HCT116 (cell line): ENCODE results near the gene SRP9. TPM values are rescaled to one million over a fixed set of nuclear protein-coding genes. Genes with fewer than 3 reads are reported as not detected.

ENCODE experiments used
- ATAC-seq: fragments of 200-7000 bp; cut with Tn5 transposase; 2 replicates; pipeline ENCODE4 v1.9.1; 2020; ENCODE audit warnings: mild to moderate bottlenecking, moderate library complexity
- BruUV-seq: library from RNA; stranded (reverse); fragments of 400-500 nt; replicated peaks from 2 replicates; lab custom pipeline; 2021; lab: Mats Ljungman, UMichigan
- CTCF ChIA-PET: fragments of 300-600 bp; sonication (Branson Sonifier 250); formaldehyde crosslinking; loops from one replicate; lab custom pipeline; 2021; ENCODE audit warnings: antibody characterized with exemption; lab: Charles Lee
- POLR2A ChIA-PET: fragments of 300-600, 350-600 bp; sonication (Branson Sonifier 250); formaldehyde crosslinking; loops from one replicate; lab custom pipeline; 2021; ENCODE audit warnings: antibody characterized with exemption; lab: Charles Lee
- RAD21 ChIA-PET, 2 experiments: fragments of 300-600 bp; sonication (Branson Sonifier 250); formaldehyde crosslinking; loops; one replicate each; lab custom pipeline; 2023; ENCODE audit warnings: low total read pairs in 2 of 2; ENCODE audit not compliant: uncharacterized antibody in 2 of 2, unreplicated experiment in 2 of 2, low non-redundant PET in 1 of 2; lab: Charles Lee
- DNase-seq: peaks from one replicate; pipeline ENCODE4 v3.0.0-alpha.2; 2010; ENCODE audit warnings: low read depth, low spot score
- H2AFZ ChIP-seq: fragments of 200-600 bp; shearing (Covaris generic), sonication (generic); 2 replicates; pipeline ENCODE4 v1.6.1; 2017; ENCODE audit warnings: low read depth, mixed run types, mixed read lengths, antibody characterized with exemption, low read length; ENCODE audit not compliant: poor library complexity, severe bottlenecking
- H3K27ac ChIP-seq: 2 replicates; pipeline ENCODE4 v1.5.1; 2012; ENCODE audit warnings: low read depth, low read length
- H3K27me3 ChIP-seq: fragments of 200-600 bp; sonication (generic); 2 replicates; pipeline ENCODE4 v1.6.1; 2016; ENCODE audit warnings: mixed run types, low read length, mixed read lengths; ENCODE audit not compliant: insufficient read depth
- H3K36me3 ChIP-seq, 2 experiments: fragments of 200-500 bp in 1 of 2; fragments of 200-600 bp in 1 of 2; sonication (Bioruptor generic) in 1 of 2; sonication (generic) in 1 of 2; 2 replicates each; pipeline versions ENCODE4 v1.5.1 to v1.6.1; 2014 to 2016; ENCODE audit warnings: low read length in 2 of 2, inconsistent platforms in 1 of 2, mixed read lengths in 1 of 2, mixed run types in 1 of 2; ENCODE audit not compliant: insufficient read depth in 2 of 2, control insufficient read depth in 1 of 2
- H3K4me1 ChIP-seq, 2 experiments: fragments of 200-600 bp in 1 of 2; sonication (generic) in 1 of 2; 2 replicates each; pipeline versions ENCODE4 v1.5.1 to v1.6.1; 2012 to 2017; ENCODE audit warnings: low read length in 2 of 2, inconsistent platforms in 1 of 2, mild to moderate bottlenecking in 1 of 2, mixed read lengths in 1 of 2, mixed run types in 1 of 2, moderate library complexity in 1 of 2; ENCODE audit not compliant: insufficient read depth in 2 of 2, control insufficient read depth in 1 of 2
- H3K4me2 ChIP-seq: fragments of 200-600 bp; sonication (generic); 2 replicates; pipeline ENCODE4 v1.6.1; 2017; ENCODE audit warnings: mixed run types, low read length, mixed read lengths
- H3K4me3 ChIP-seq, 2 experiments: fragments of 200-600 bp in 1 of 2; sonication (generic) in 1 of 2; replicated peaks in 1 of 2; 2 replicates each; pipeline ENCODE4 v1.5.1; 2011 to 2016; ENCODE audit warnings: low read length in 2 of 2, control low read depth in 1 of 2, low read depth in 1 of 2, mild to moderate bottlenecking in 1 of 2, mixed read lengths in 1 of 2, mixed run types in 1 of 2
- H3K79me2 ChIP-seq: fragments of 200-600 bp; sonication (generic); 2 replicates; pipeline ENCODE4 v1.6.1; 2017; ENCODE audit warnings: mild to moderate bottlenecking, mixed run types, low read length, moderate library complexity, mixed read lengths; ENCODE audit not compliant: insufficient read depth
- H3K9ac ChIP-seq: fragments of 200-600 bp; sonication (generic); 2 replicates; pipeline ENCODE4 v1.6.1; 2016; ENCODE audit warnings: low read length, mixed read lengths
- H3K9me2 ChIP-seq: fragments of 200-600 bp; sonication (generic), shearing (Covaris generic); 2 replicates; pipeline ENCODE4 v1.6.1; 2017; ENCODE audit warnings: mixed run types, mild to moderate bottlenecking, moderate library complexity; ENCODE audit not compliant: insufficient read depth
- H3K9me3 ChIP-seq, 2 experiments: fragments of 200-500 bp in 1 of 2; fragments of 200-600 bp in 1 of 2; sonication (Bioruptor generic) in 1 of 2; sonication (generic) in 1 of 2; 2 replicates each; pipeline ENCODE4 v1.6.1; 2014 to 2017; ENCODE audit warnings: low read length in 2 of 2, mixed read lengths in 2 of 2, inconsistent platforms in 1 of 2, low read depth in 1 of 2, mild to moderate bottlenecking in 1 of 2, mixed run types in 1 of 2, moderate library complexity in 1 of 2; ENCODE audit not compliant: control insufficient read depth in 1 of 2, insufficient read depth in 1 of 2
- H4K20me1 ChIP-seq: fragments of 200-600 bp; sonication (generic), shearing (Covaris generic); 2 replicates; pipeline ENCODE4 v1.6.1; 2017; ENCODE audit warnings: mixed run types, mild to moderate bottlenecking, moderate library complexity; ENCODE audit not compliant: insufficient read depth
- CEBPB ChIP-seq: IDR thresholded peaks from 2 replicates; pipeline ENCODE4 v1.6.1; 2012; ENCODE audit warnings: low read depth
- ELF1 ChIP-seq: IDR thresholded peaks from 2 replicates; pipeline ENCODE4 v1.6.1; 2012; ENCODE audit warnings: low read depth, borderline replicate concordance
- EZH2phosphoT487 ChIP-seq: fragments of 200-600 bp; IDR thresholded peaks from 2 replicates; pipeline ENCODE4 v1.6.1; 2018; ENCODE audit warnings: antibody characterized with exemption, borderline replicate concordance
- POLR2A ChIP-seq: IDR thresholded peaks from 2 replicates; pipeline ENCODE4 v1.7.0; 2011; ENCODE audit warnings: borderline replicate concordance; ENCODE audit not compliant: insufficient read depth, insufficient read length; ENCODE audit errors: extremely low read depth
- POLR2AphosphoS5 ChIP-seq: IDR thresholded peaks from 2 replicates; pipeline ENCODE4 v1.6.1; 2011; ENCODE audit warnings: mild to moderate bottlenecking, low read depth, low read length, moderate library complexity
- RAD21 ChIP-seq: IDR thresholded peaks from 2 replicates; pipeline ENCODE4 v1.6.1; 2012; ENCODE audit warnings: low read depth, mild to moderate bottlenecking
- SIN3A ChIP-seq: IDR thresholded peaks from 2 replicates; pipeline ENCODE4 v1.6.1; 2012; ENCODE audit warnings: low read depth
- SP1 ChIP-seq: IDR thresholded peaks from 2 replicates; pipeline ENCODE4 v1.6.1; 2012; ENCODE audit warnings: low read depth
- SRF ChIP-seq: IDR thresholded peaks from 2 replicates; pipeline ENCODE4 v1.6.1; 2012; ENCODE audit warnings: low read depth
- YY1 ChIP-seq: IDR thresholded peaks from 2 replicates; pipeline ENCODE4 v1.6.1; 2011; ENCODE audit warnings: low read length, low read depth, moderate library complexity, mild to moderate bottlenecking; ENCODE audit not compliant: insufficient replicate concordance; ENCODE audit errors: extremely low read depth
- intact Hi-C: fragments of 100-400 bp; cut with micrococcal nuclease; formaldehyde crosslinking; loops from 2 replicates; pipeline ENCODE4 v1.10.0; 2022
- total RNA-seq: library from RNA; stranded (reverse); gene quantifications from one replicate; pipeline ENCODE4 v1.2.1, GENCODE V29; 2021; ENCODE audit not compliant: unreplicated experiment
- TF ChIP-seq, protein P1 (sequence below): IDR thresholded peaks from 2 replicates; pipeline ENCODE4 v1.6.1; 2012
- TF ChIP-seq, protein P2 (sequence below): IDR thresholded peaks from 2 replicates; pipeline ENCODE4 v1.6.1; 2011; ENCODE audit warnings: mild to moderate bottlenecking, low read length, moderate library complexity; ENCODE audit not compliant: insufficient replicate concordance; ENCODE audit errors: extremely low read depth

The SRP9 gene
- total RNA-seq, 1 experiment from 2014 or later, result 220 TPM

DNA sequence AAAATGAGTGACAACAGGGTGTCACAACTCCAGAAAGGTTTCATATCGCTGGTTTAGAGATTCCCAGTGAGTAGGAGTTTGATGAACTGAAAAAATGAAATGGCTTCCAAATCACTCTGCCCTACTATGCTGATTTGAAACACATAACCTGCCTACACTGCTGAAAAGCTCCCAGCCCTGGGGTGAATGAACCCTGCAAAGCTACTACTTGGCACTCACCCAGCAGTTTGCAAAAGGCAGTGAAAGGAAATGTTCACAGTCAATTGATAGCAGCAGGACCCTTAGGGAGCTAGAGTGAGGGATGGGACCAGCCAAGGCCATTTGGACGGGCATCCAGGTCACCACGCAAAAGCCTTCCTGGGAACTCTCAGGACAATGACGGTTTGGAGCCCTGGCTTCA is 44.4 kb upstream of the SRP9 start:
- TF ChIP-seq EZH2phosphoT487 (no peak), YY1 (no peak), POLR2AphosphoS5 (no peak), CEBPB (no peak), SP1 (no peak), ELF1 (no peak), SIN3A (no peak), SRF (no peak), POLR2A (no peak), RAD21 (no peak)
- TF ChIP-seq, protein P1, sequence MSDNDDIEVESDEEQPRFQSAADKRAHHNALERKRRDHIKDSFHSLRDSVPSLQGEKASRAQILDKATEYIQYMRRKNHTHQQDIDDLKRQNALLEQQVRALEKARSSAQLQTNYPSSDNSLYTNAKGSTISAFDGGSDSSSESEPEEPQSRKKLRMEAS, result no peak
- TF ChIP-seq, protein P2, sequence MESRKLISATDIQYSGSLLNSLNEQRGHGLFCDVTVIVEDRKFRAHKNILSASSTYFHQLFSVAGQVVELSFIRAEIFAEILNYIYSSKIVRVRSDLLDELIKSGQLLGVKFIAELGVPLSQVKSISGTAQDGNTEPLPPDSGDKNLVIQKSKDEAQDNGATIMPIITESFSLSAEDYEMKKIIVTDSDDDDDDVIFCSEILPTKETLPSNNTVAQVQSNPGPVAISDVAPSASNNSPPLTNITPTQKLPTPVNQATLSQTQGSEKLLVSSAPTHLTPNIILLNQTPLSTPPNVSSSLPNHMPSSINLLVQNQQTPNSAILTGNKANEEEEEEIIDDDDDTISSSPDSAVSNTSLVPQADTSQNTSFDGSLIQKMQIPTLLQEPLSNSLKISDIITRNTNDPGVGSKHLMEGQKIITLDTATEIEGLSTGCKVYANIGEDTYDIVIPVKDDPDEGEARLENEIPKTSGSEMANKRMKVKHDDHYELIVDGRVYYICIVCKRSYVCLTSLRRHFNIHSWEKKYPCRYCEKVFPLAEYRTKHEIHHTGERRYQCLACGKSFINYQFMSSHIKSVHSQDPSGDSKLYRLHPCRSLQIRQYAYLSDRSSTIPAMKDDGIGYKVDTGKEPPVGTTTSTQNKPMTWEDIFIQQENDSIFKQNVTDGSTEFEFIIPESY, result no peak
- Histone ChIP-seq H3K79me2 (no peaks in the 10 kb centered on the region), H3K9ac (no peak overlapping the region), H2AFZ (no peak overlapping the region), H3K9me2 (no peaks in the 10 kb centered on the region), H3K4me2 (no peak overlapping the region), H4K20me1 (no peaks in the 10 kb centered on the region), H3K27me3 (no peaks in the 10 kb centered on the region), H3K36me3 (no peaks in the 10 kb centered on the region), H3K27ac (no peak overlapping the region), H3K9me3 (no peaks in the 10 kb centered on the region), H3K4me1 (peaks cover 3 to 8% of the 10 kb centered on the region in 2 experiments; a peak in 2 of 4 replicates), H3K4me3 (no peak overlapping the region)
- ChIA-PET POLR2A (no interaction called here), RAD21 (no interaction called here), CTCF (no interaction called here)
- DNase-seq (no peak), ATAC-seq (no peak)
- BruUV-seq, result no TSS peak
- intact Hi-C loops, result no loop called here
